Measurements from ENCODE around the gene ATXN7L1. TPM values are rescaled to one million over a fixed set of nuclear protein-coding genes. Genes with fewer than 3 reads are reported as not detected.

ATXN7L1 gene
- total and polyA plus RNA-seq, 3 experiments from 2014 or later = 9.0 to 18.0 (median 9.7) TPM

GRCh38 chr7:105567024-105567423 is 309.4 kb downstream of the ATXN7L1 start:
- peaks cover 15% of the 10 kb centered on the region for H3K36me3 ChIP-seq (ENCODE audit: insufficient read depth, low read length)
- POLR2A ChIA-PET = interaction anchor here (0.7 kb wide), 1 partner anchor 35 kb away, joined by 3 read pairs; the partner anchor contains the start of gene RINT1
- H3K4me3 ChIP-seq (ENCODE audit: low read length) = no peak overlapping the region
- no peaks in the 10 kb centered on the region for H3K4me1 ChIP-seq (ENCODE audit: insufficient read depth, low read length)
- Mint-ChIP-seq H3K36me3 (peaks cover 8 to 63% (median 14%) of the 10 kb centered on the region in 3 donors), H3K27me3 (no peaks in the 10 kb centered on the region), H3K9me3 (no peaks in the 10 kb centered on the region), H3K4me3 (no peak overlapping the region), H3K4me1 (no peaks in the 10 kb centered on the region), H3K27ac (peak overlapping the region in 1 of 8 donors; percentile 15)
- CTCF ChIA-PET = no interaction called here
- no peak for DNase-seq
- H3K27ac ChIP-seq (ENCODE audit: low read depth, low read length) = no peak overlapping the region
- H3K27me3 ChIP-seq (ENCODE audit: insufficient read depth, low read length, poor library complexity, severe bottlenecking) = no peaks in the 10 kb centered on the region
- no peaks in the 10 kb centered on the region for H3K9me3 ChIP-seq (ENCODE audit: low read length)

- H3K27ac Mint-ChIP-seq = no peak overlapping the region
- H3K36me3 ChIP-seq (ENCODE audit: insufficient read depth, low read length) = peaks cover 15% of the 10 kb centered on the region
- H3K4me3 ChIP-seq (ENCODE audit: low read length) = no peak overlapping the region
- DNase-seq = no peak
- ChIA-PET POLR2A (no interaction called here), CTCF (no interaction called here)
- H3K36me3 Mint-ChIP-seq = peaks cover 9 to 71% (median 14%) of the 10 kb centered on the region in 3 donors
- no peak overlapping the region for H3K27ac ChIP-seq (ENCODE audit: low read depth, low read length)
- H3K27me3 Mint-ChIP-seq = no peaks in the 10 kb centered on the region
- no peaks in the 10 kb centered on the region for H3K9me3 ChIP-seq (ENCODE audit: low read length)
- H3K4me1 ChIP-seq (ENCODE audit: insufficient read depth, low read length) = no peaks in the 10 kb centered on the region
- H3K4me3 Mint-ChIP-seq = no peak overlapping the region
- H3K4me1 Mint-ChIP-seq = no peaks in the 10 kb centered on the region
- H3K9me3 Mint-ChIP-seq = no peaks in the 10 kb centered on the region
- H3K27me3 ChIP-seq (ENCODE audit: insufficient read depth, low read length, poor library complexity, severe bottlenecking) = no peaks in the 10 kb centered on the region
Observed at GRCh38 chr7:105565190-105565589, 311.2 kb downstream of the ATXN7L1 start.

GRCh38 chr7:105559926-105560325 is 316.5 kb downstream of the ATXN7L1 start:
- Histone ChIP-seq H3K27me3 (ENCODE audit: insufficient read depth, low read length, poor library complexity, severe bottlenecking) (no peaks in the 10 kb centered on the region), H3K27ac (ENCODE audit: low read depth, low read length) (no peak overlapping the region), H3K4me1 (ENCODE audit: insufficient read depth, low read length) (no peaks in the 10 kb centered on the region), H3K9me3 (ENCODE audit: low read length) (no peaks in the 10 kb centered on the region), H3K4me3 (ENCODE audit: low read length) (no peak overlapping the region), H3K36me3 (ENCODE audit: insufficient read depth, low read length) (peaks cover 20% of the 10 kb centered on the region)
- DNase-seq = no peak
- Mint-ChIP-seq H3K27me3 (no peaks in the 10 kb centered on the region), H3K9me3 (no peaks in the 10 kb centered on the region), H3K4me3 (no peak overlapping the region), H3K4me1 (no peaks in the 10 kb centered on the region), H3K36me3 (peaks cover 9 to 70% (median 18%) of the 10 kb centered on the region in 3 donors), H3K27ac (peak overlapping the region in 3 of 8 donors; percentile 17 to 64 (median 45))
- CTCF ChIA-PET = no interaction called here
- POLR2A ChIA-PET = no interaction called here

Other genes with a start within 250 kb of the ATXN7L1 start
- gene CDHR3, start 86.7 kb upstream of the ATXN7L1 start, total RNA-seq = 1 to 10 TPM in 1 of 2 experiments, under 1 TPM in 1; 0.55 to 1.4 TPM
- 1.7 TPM for gene CDHR3, start 86.7 kb upstream of the ATXN7L1 start, polyA plus RNA-seq
- gene SYPL1, start 235.7 kb upstream of the ATXN7L1 start, total RNA-seq = 10 to 100 TPM; 33.1 to 33.7 TPM
- 63.0 TPM for gene SYPL1, start 235.7 kb upstream of the ATXN7L1 start, polyA plus RNA-seq